HG03196 (cell line): Measurements from ENCODE around the gene GHRH.

Experiments
- ATAC-seq: cut with Tn5 transposase; IDR thresholded peaks from one replicate; pipeline ENCODE4 v1.9.1; 2021; ENCODE audit not compliant: unreplicated experiment

GHRH gene

DNA sequence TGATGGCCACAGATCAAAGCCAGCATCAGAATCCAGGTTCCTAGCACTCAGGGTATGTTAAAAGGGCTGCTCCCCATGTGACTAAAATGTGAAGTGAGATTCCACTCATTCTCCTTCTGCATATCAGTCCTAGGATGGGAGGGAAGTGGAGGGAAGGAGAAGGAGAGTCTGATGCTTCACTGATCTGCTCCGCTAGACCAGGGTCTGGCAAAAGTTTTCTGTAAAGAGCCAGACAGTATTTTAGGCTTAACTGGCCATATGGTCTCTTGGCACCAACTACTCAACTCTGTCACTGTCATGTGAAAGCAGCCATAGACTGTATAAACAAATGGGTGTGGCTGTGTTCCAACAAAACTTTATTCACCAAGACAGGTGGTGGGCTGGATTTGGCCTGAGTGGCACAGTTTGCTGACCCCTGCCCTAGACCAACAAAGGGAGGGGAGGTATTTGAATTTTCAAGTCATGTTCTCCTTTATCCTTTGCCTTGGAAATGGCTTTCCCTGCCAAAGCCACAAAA is 22.6 kb downstream of the GHRH start:
- ATAC-seq, result no peak

GRCh38 chr20:37238426-37238825 is 23.2 kb downstream of the GHRH start:
- no peak for ATAC-seq

GRCh38 chr20:37237656-37238055 is 24.0 kb downstream of the GHRH start:
- ATAC-seq, result no peak

GRCh38 chr20:37236462-37236861 is 25.2 kb downstream of the GHRH start:
- no peak for ATAC-seq

- ATAC-seq, result no peak
Observed at GRCh38 chr20:37235065-37235464, 26.5 kb downstream of the GHRH start.

- no peak for ATAC-seq
Observed at GRCh38 chr20:37234254-37234581, 27.4 kb downstream of the GHRH start.

DNA sequence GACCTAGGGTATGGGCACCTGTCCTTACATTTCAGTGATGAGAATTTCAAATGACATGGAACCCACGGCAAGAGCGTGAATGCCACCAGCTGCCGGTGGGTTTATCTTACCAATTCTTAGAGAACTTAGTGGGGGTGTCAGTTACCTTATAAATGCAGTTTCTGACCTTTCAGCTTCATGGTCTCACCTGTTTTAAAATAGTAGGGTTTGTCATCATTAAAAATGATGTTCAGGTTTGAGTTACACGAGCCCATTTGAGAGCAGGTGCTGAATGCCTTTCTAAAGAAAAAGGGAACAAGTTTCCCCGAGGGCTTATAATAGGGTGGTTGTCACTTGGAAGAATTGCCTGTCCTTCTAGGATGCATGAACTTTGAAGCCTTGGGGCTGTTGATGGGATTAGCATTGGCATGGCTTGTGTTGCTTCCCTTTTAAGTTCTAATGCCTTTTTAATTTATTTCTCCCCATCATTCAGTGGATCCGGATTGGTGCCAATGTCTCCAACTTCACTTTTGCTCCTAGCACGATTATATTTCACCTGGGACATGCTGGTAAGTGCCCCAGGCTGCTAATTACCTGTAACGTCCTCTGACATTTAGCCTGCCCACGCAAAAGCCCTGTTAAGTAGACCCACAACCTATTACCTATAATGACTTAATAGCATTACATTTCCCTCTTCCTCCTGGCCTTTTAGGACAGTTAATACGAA is 27.9 kb downstream of the GHRH start:
- ATAC-seq, result no peak

GRCh38 chr20:37231947-37232630 is 29.5 kb downstream of the GHRH start:
- no peak for ATAC-seq

DNA sequence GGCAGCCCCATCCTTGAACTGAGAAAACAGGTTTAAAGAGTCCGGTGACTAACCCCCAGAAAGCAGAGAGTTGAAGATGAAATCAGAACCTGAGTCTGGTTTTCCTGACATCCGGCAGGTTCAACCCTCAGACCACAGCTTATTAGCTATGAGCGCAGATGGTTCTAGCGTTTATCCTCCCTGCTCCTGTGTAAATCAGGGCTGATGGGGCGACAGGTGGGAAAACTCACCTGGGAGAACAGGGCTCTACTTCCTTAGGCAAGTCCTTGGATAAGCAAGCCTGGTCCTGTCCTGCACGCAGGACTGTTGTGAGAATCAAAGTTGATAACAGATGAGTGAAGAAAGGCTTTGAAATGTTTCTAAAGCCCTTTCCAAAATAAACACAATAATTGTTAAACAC is 31.4 kb downstream of the GHRH start:
- no peak for ATAC-seq

DNA sequence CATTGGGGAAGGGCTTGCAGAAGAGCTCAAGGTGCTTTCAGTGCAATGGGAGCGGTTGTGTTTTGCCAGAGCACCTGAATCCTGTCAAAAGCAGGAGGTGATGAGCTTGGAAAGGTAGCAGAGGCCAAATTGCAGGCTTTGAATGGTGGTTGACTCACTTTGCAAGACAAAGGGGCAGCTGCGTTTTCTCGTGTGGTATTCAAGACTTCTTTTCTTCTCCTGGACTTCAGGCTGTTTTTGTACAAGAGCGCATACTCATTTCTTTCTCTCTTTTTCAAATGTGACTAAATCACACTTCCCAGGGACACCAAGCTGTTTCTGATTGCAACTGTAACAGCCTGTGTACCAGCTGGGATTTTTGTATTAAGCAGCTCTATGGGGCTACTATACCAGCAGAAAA is 32.3 kb downstream of the GHRH start:
- ATAC-seq, result no peak

GRCh38 chr20:37228656-37229055 is 33.0 kb downstream of the GHRH start:
- ATAC-seq, result no peak

- ATAC-seq, result no peak
Observed at GRCh38 chr20:37228082-37228481, 33.5 kb downstream of the GHRH start.

GRCh38 chr20:37226889-37227288 is 34.7 kb downstream of the GHRH start:
- ATAC-seq, result no peak

DNA sequence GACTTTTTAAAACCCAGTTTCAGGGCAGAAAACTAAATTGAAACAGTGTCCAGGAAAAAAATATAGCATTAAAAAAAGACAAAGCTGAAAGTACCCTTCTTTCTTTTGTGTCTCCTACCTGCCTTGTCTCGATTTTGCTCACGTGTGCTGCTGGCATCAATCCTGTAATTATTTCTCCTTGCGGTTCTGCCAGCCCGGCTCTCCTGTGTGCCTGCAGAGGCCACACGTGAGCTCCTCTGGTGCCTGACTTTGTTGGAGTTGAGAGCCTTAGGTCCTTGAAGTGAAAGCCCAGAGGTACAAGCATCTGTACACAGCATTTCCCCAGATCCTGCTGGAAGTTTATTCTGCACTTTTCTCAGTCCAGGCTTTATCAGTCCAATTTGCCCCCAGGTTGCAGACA is 36.5 kb downstream of the GHRH start:
- ATAC-seq, result no peak

- ATAC-seq, result no peak
Observed at GRCh38 chr20:37223053-37223452, 38.6 kb downstream of the GHRH start.

DNA sequence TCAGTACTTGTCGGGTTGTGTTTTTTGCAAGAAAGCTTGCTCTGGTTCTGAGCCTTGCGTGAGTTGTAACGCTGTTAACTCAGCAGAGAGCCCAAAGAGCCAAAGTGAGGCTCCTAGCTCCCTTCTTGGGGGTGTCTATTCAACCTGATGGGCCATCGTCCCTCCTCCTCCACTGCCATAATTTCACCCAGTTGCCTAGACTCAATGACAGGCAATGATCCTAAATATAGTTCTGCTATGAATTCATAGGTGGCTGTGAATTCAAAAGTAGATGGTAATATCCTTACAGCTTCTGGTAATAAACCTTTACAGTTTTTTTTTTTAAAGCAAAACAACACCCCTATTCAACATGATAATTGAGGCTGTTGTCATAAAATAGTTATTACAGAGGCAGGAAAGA is 39.5 kb downstream of the GHRH start:
- no peak for ATAC-seq

DNA sequence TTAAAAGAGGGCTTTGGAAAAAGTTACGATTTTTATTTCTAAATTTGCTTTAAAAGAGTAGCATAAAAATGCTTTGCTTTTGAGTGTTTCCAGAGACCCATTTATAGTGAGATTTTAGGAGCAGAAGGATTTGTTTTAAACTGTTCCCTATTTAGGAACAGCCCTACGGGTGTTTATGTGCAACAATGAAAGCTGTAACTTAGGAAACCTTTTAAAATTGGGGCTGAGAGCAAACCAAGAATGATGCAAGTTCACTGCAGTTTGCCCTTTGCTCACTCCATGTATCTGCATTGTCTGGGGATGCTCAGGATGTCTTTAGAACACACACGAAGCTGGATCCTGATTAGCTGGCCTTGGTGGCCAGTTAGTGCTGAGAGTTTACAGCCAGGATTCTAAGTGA is 40.9 kb downstream of the GHRH start:
- no peak for ATAC-seq

DNA sequence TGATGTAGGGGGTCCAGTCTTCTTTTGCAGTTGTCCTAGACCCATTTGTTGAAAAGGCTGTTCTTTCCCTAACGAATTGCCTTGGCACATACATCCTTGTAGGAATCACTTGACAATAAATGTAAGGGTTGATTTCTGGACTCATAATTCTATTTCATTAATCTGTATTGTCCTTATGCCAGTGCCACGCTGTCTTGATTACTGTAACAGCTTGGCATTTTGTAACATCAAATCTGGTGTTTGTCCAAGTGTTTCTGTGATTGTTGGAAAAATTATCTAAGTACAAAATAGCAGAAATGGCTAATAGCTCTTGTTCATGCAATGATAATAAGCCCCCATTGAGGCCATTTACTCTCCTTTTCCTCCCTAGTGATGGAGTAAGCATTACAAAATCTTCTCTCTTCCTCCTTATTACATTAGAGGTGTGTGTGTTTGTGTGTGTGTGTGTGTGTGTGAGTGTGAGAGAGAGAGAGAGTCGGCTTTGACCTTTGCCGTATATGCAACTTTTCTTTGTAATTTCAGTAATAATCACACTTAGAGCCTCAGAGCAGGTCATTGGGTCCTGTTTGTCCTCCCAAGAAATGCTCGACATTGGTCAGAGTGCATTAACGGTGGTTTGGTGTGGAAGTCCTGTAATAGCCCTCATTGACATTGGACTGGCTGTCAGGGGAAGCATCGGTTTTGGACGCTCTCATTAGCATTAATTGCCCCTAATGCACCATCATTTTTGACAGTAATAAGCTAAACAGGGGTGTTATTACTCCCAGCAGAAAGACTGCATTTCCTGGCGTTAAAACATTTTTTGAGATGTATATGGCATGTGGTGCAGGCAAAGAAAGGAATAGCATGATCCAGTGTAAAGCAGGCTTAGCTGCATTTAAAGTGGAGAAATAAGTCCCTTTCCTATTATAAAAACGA is 41.6 kb downstream of the GHRH start:
- ATAC-seq, result no peak

GRCh38 chr20:37218976-37219375 is 42.6 kb downstream of the GHRH start:
- no peak for ATAC-seq

DNA sequence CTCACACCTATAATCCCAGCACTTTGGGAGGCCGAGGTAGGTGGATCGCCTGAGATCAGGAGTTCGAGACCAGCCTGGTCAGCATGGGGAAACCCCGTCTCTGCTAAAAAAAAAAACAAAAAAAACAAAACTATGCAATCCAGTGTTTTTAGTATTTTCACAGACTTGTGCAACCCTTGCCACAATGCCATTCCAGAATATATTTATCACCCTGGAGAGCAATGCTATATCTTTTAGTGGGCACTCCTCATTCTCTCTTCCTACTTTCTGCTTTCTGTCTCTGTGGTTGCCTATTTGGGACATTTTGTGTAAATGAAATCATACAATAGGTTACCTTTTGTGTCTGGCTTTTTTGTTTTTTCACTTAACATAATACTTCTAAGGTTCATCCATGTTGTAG is 43.2 kb downstream of the GHRH start:
- ATAC-seq, result no peak

DNA sequence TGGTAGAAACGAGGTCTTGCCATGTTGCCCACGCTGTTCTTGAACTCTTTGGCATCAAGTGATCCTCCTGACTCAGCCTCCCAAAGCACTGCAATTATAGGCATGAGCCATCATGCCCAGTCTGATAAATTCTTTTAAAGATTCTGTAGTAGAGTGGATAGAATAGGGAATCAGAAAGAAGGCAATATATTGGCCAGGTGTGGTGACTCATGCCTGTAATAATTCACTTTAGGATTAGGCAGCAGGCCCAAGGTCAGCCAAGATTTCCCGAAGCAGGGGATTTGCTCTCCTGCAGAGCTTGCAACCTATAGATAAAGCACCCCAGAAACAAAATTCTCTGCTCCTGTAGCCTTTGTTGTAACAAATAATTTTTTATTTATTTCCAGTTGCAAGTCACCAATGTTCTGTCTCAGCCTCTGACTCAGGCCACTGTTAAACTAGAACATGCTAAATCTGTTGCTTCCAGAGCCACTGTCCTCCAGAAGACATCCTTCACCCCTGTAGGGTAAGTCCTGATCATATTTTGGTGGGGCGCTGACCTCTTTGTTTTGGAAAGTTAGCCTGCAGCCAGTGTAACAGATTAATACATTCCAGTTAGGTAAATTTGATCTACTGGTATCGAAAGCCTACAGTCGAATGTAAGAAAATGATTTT is 51.8 kb downstream of the GHRH start:
- no peak for ATAC-seq
